HTR-8/SVneo (cell line): ENCODE data around the gene CDC16.

ENCODE experiments used
- DNase-seq: peaks from one replicate; pipeline ENCODE4 v3.0.0; 2011; ENCODE audit warnings: low spot score, mixed read lengths; ENCODE audit not compliant: insufficient read length
- FAIRE-seq: peaks from 2 replicates; lab custom pipeline; 2011; peaks lifted over from hg19 to GRCh38; lab: Jason Lieb, UNC

The CDC16 gene

DNA sequence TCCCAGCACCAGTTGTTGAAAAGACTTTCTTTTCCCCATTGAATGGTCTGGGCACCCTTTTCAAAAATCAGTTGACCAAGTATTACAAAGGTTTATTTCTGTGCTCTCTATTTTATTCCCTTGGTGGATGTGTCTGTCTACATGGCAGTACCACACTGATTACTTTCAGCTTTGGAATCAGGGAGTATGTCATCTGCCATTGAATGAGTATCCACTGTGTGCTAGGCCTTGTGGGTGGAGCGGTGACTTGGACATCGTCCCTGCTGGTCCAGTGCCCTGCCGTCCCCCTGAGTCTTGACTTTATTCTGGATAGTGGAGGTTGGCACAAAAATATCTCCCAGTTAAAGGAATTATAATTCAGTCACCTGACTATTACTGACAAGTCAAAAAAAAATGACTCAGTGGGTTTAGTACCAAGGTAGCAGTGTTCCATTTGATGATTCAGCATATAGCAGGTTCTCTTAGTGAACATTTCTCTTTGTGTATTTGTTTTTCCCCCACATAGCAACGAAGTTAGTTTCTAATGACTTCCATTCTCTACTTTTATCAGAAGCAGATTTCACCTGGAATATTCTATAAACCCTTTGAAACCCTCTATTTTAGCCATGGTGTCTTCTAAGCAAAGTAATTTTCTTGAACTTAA, 50.6 kb downstream of the CDC16 start:
- no peak for DNase-seq

DNA sequence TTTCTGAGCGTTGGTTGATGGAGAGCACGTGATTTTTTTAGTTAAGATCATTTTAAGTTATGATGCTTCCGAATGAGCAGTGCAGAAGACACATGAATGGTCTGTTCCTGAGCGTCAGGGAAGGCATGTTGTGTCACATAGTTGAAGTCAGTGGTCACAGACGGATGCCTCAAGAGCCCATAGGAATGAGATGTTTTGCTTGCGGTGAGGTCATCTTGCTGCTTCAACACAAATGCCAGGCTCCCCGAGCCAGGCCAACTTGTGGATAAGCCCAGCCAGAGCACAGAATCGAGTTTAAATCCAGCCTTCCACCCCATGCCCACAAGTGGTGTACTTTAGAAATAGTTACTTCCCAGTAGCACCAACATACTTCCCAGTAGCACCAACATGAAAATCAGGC, 52.1 kb downstream of the CDC16 start:
- DNase-seq (no peak), FAIRE-seq (no peak)

More for the DNA sequence above, 50.6 kb downstream of the CDC16 start:
- FAIRE-seq: no peak

DNA sequence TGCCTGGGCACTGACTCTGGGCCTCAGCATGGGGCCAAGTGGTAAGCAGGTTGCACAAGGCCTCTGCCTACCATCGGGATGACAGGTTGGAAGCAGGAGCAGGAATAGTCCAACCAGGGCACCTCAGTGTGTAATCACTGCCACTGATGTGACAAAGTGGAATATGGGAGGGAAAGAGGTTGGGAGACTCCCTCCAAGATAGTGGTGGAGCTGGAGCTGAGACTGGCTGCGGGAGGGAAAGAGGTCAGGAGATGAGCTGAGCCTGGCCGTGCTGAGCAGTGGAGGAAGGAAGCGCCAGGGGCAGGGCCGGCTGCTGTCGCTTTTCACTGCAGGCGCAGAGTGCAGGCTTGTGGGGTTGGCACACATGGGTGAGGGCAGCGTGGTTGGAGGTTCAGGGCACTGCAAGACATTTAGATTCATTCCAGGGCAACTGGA, 53.5 kb downstream of the CDC16 start:
- DNase-seq (no peak), FAIRE-seq (no peak)

DNA sequence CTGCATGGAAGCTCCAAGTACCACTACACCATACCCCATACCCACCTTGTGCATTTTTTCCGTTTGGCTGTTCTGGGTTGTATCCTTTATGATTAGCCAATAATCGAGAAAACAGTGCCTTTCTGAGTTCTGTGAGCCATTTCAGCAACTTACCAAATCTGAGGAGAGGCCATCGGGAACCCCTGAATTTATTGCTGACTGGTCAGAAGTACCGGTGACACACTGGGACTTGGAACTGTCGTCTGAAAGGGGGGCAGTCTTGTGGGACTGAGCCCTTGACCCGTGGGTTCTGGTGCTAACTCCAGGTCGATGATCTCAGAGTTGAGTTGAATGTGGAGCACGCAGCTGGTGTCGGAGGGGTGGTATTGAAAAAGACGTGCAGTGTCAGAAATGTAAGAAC, 61.8 kb downstream of the CDC16 start:
- DNase-seq (no peak), FAIRE-seq (no peak)

DNA sequence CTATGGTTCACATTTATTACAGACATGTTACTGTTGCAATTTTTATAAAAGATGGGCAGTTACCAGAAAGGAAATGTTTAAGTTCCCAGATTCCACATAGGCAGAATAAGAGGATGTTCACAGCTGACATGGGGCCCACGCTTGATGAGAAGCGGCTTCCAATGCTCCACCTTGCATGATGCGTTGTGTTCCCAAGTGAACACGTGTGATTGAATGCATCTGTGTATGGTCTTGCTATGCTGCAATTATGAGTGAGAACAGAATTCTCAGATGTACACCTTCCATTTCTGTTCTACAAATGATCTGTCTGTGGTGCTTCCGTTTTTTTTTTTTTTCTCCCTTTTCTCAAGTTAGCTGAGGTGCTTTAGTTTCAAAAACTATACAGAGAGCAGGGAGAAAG, 62.2 kb downstream of the CDC16 start:
- FAIRE-seq (no peak), DNase-seq (no peak)

DNA sequence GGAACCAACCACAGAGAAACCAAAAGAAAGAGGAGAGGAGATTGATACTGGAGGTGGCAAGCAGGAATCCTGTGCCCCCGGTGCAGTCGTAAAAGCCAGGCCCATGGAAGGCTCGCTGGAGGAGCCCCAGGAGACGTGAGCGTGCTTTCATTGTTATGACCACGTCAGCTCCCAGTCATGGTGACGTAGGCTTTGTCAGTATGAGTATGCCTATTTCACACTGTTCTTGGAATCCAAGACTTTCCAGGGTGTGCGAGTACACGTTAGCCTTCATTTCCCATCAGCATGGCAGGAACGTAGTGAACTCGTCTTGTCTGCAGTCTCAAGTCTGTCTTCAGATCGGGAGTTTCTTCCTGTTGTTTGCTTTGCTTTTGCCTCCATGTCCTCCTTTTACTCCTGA, 64.2 kb downstream of the CDC16 start:
- no peak for FAIRE-seq
- no peak for DNase-seq

DNA sequence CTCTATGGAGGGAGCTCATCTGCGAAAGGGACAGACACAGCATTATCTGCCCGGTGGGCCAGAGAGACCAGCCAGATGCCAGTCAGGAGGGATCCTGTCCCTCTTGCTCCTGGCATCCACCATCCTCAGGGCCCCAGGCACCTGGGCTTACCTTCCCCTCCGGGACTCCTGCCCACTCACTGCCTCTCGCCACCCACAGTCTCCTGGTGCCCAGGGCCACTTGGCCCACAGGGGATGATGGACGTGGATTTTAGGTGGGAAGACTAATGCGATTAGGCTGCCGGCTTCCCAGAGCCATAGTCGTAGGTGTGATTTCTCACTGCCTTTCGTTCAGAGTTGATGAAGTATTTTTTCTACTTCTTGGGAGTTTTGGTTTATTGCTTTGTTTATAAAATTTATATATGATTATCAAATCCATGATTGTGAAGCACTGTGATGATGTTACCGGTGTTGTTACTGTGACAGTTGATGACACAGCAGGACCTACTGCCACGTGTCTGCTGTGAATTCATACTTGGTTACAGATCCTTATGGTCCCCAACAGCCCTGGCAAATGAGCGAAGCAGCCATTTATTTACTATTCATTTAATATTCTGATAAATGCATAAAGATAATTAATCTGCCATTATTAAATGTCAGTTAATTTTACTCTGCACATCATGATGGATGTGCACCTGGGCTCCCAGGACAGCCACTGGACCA, 65.1 kb downstream of the CDC16 start:
- no peak for FAIRE-seq

DNA sequence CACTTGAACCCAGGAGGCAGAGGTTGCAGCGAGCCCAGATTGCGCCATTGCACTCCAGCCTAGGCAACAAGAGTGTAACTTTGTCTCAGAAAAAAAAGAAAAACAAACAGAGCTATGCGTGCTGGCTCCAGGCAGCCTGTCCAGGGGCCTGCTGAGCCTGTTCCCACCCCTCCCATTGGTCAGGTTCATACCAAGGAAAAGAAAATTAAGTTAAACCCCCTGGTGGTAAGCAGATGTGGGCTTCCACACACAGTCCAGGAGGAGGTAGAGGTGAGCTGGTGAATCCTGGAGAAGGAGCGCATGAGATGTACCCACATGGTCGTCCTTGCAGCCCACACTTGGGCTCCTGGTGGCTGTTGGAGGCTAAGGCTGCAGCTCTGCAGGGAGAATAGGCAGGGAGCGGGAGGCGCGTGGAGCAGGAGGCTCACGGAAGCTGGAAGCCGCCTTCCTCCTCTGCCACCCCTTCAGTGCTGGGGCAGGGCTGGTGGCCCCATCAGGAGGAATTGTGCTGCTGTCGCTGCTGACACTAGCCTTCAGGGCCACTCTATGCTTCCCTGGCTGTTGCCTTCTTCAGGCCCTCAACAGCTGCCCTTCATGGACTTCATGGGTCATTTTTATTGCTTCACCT, 69.1 kb downstream of the CDC16 start:
- DNase-seq (no peak), FAIRE-seq (no peak)

More for the DNA sequence above, 65.1 kb downstream of the CDC16 start:
- no peak for DNase-seq

- DNase-seq: no peak
- no peak for FAIRE-seq
These were observed 69.8 kb downstream of the CDC16 start for GRCh38 chr13:114304346-114305034.

- DNase-seq (no peak), FAIRE-seq (no peak)
These were observed 74.4 kb downstream of the CDC16 start for GRCh38 chr13:114309086-114309485.

DNA sequence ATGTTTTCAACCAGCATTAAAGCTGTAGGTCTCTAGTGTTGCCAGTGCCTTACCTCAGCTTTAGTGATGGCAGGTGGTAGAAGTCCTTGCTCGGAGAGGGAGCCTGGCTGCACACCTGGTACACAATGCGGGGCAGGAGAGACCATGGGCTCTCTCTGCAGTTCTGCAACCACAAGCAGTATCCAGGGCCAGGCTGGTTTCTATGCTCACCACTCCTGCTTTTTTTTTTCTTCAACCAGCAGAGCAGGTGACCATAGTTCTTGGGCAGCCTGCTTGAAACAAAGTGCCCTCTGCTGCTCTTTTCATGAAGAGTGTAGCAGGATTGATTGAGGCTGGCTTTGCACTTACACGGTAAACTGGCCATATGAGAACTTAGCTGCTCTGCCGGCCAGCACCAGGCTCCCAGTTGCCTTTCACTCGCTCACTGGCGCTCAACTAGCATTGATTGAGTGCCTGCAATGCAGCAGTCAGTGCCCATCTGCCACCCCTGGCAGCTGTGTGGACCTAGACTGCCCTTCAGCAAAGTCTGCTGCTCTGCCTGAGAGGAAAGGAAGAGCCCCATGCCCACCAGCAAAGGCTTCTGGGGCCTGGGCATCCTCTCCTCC, 75.2 kb downstream of the CDC16 start:
- no peak for DNase-seq
- FAIRE-seq: no peak

- DNase-seq: no peak
- FAIRE-seq: no peak
These were observed 76.3 kb downstream of the CDC16 start for GRCh38 chr13:114310956-114311355.

DNA sequence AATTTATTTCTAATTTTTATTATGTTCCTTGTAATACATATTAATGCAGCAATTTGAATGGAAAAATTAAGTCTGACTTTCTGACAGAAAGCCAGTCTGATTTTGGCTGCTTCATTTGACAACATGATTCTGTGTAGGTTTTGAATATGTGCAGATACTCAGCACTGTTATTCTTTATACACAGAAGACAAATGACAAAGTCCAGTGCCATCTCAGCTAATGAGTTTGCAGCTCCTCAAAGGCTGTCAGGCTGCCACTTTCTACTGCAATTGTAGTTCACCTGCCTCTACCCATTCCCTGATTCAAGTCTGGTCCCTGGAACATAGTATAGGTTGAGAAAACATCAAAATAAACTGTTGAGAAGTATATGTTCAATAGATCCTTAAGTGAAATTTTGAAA, 76.7 kb downstream of the CDC16 start:
- DNase-seq (no peak), FAIRE-seq (no peak)

DNA sequence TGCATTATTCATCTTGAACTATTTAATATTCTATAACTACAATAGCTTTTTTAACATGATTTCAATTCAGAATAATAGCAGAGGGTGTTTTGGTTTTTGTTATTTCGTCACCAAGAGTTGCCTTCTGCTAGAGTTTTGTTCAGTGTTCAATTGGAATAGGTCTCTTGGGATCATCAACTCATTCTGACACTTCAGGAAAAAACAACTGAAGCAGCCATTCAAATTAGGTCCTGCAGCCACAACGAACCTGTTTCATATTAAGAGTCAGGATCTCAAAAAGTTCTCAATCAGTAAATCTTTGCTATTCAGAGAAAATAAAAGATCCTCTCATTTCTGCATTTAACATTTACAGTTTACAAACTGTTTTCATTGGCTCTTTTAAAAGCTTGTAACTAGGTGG, 77.2 kb downstream of the CDC16 start:
- no peak for DNase-seq

DNA sequence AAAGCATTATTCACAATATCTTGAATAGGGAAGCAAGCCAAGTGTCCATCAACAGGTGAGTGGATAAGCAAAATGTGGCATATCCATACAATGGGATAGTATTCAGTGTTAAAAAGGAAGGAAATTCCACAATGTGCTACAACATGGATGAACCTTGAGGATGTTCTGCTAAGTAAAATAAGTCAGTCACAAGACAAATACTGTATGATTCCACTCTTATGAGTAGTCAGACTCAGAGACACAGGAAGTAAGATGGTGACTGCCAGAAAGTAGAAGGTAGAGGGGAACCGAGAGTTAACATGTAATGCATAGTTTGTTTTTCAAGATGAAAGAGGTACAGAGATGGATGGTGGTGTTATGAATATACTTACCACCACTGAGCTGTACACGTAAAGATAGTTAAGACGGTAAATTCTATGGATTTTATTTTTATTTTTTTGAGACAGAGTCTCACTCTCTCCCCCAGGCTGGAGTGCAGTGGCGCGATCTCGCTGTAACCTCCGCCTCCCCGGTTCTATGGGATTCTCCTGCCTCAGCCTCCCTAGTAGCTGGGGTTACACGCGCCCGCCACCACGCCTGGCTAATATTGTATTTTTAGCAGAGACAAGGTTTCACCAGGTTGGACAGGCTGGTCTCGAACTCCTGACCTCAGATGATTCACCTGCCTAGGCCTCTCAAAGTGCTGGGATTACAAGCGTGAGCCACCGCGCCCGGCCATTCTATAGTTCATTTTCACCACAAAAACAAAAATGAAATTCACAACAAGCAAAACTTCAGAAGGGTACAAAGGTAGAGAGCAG, 78.6 kb downstream of the CDC16 start:
- FAIRE-seq (no peak), DNase-seq (no peak)

More for the DNA sequence above, 77.2 kb downstream of the CDC16 start:
- no peak for FAIRE-seq

GRCh38 chr13:114314074-114314912, 79.6 kb downstream of the CDC16 start, which contains the start of gene CHAMP1:
Gene CHAMP1, plus strand, starts transcription at chr13:114314503. Its CDS starts 9,340 bp downstream, at chr13:114323843.
- FAIRE-seq: peak; percentile 85
- DNase-seq: peak; percentile 84

- DNase-seq (no peak), FAIRE-seq (no peak)
These were observed 80.5 kb downstream of the CDC16 start for GRCh38 chr13:114315074-114315785.

DNA sequence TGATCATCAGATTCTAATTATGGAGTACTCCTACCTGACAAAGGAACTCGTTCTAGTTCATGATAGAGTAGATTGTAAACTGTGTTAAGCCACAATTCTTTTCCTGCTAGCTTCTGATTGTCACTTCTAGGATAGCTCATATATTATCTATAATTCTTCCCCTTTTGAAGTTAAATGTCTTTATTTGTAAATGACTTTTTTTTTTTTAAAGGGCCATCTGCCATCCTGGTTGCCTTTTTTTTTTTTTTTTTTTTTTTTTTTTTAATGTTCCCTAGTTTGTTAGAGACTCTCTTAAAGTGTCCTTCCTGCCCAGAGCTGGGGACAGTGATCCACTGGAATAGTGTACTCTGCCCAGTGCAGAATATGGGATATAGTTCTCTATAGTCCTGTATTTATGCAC, 83.9 kb downstream of the CDC16 start:
- DNase-seq (no peak), FAIRE-seq (no peak)
